Measurements from ENCODE around the gene SIMC1. TPM values are rescaled to one million over a fixed set of nuclear protein-coding genes. Genes with fewer than 3 reads are reported as not detected.
"Not testable (repeated sequence)": the region's sequence is repeated elsewhere in the genome, so short reads cannot be mapped to it uniquely, and the experiment has no call there.

Gene SIMC1
- total and polyA plus RNA-seq, 2 donors (not counting 1 experiment from before 2014, with no cell fraction given) = 4.6 to 7.9 TPM

- not testable (repeated sequence) for H3K9ac ChIP-seq (ENCODE audit: insufficient read depth, low read length); H3K79me2 ChIP-seq (ENCODE audit: control insufficient read depth, insufficient read depth, low read length); H3K4me3 ChIP-seq (replicated peaks in 1 of 4; ENCODE audit: control extremely low read depth in 1 of 4, insufficient read depth in 1 of 4, low read depth in 3 of 4, low read length in 4 of 4); H3K36me3 ChIP-seq (ENCODE audit: control insufficient read depth, insufficient read depth, low read length); H3K27me3 ChIP-seq (ENCODE audit: control insufficient read depth, insufficient read depth, low read length); H4K20me1 ChIP-seq (ENCODE audit: control insufficient read depth, extremely low read depth, insufficient read depth, low read length); H2AFZ ChIP-seq (ENCODE audit: low read length); H3K27ac ChIP-seq (ENCODE audit: insufficient read depth, low read length); DNase-seq (ENCODE audit: low read depth in 2 of 2); H3K9me3 ChIP-seq (ENCODE audit: control insufficient read depth, insufficient read depth, low read depth, low read length); H3K4me2 ChIP-seq (ENCODE audit: extremely low read depth, insufficient read depth, low read length); H3K4me1 ChIP-seq (ENCODE audit: control insufficient read depth, extremely low read depth, insufficient read depth, low read length)
Observed at GRCh38 chr5:176250691-176251090, 12.5 kb downstream of the SIMC1 start.

- H2AFZ ChIP-seq (ENCODE audit: low read length); H3K27ac ChIP-seq (ENCODE audit: insufficient read depth, low read length); H3K36me3 ChIP-seq (ENCODE audit: control insufficient read depth, insufficient read depth, low read length); H3K9ac ChIP-seq (ENCODE audit: insufficient read depth, low read length); H3K79me2 ChIP-seq (ENCODE audit: control insufficient read depth, insufficient read depth, low read length); DNase-seq (ENCODE audit: low read depth in 2 of 2); H3K4me1 ChIP-seq (ENCODE audit: control insufficient read depth, extremely low read depth, insufficient read depth, low read length); H3K9me3 ChIP-seq (ENCODE audit: control insufficient read depth, insufficient read depth, low read depth, low read length); H4K20me1 ChIP-seq (ENCODE audit: control insufficient read depth, extremely low read depth, insufficient read depth, low read length); H3K4me2 ChIP-seq (ENCODE audit: extremely low read depth, insufficient read depth, low read length); H3K27me3 ChIP-seq (ENCODE audit: control insufficient read depth, insufficient read depth, low read length); H3K4me3 ChIP-seq (replicated peaks in 1 of 4; ENCODE audit: control extremely low read depth in 1 of 4, insufficient read depth in 1 of 4, low read depth in 3 of 4, low read length in 4 of 4): not testable (repeated sequence)
Observed at GRCh38 chr5:176252171-176252570, 13.9 kb downstream of the SIMC1 start.

GRCh38 chr5:176253370-176254065 is 15.3 kb downstream of the SIMC1 start:
- H3K79me2 ChIP-seq (ENCODE audit: control insufficient read depth, insufficient read depth, low read length); H3K27me3 ChIP-seq (ENCODE audit: control insufficient read depth, insufficient read depth, low read length): not testable (repeated sequence)

GRCh38 chr5:176254066-176254393 is 15.8 kb downstream of the SIMC1 start:
- H3K79me2 ChIP-seq (ENCODE audit: control insufficient read depth, insufficient read depth, low read length); H2AFZ ChIP-seq (ENCODE audit: low read length); H3K9ac ChIP-seq (ENCODE audit: insufficient read depth, low read length); H3K9me3 ChIP-seq (ENCODE audit: control insufficient read depth, insufficient read depth, low read depth, low read length); H3K36me3 ChIP-seq (ENCODE audit: control insufficient read depth, insufficient read depth, low read length); H3K4me1 ChIP-seq (ENCODE audit: control insufficient read depth, extremely low read depth, insufficient read depth, low read length); H3K27ac ChIP-seq (ENCODE audit: insufficient read depth, low read length); H3K27me3 ChIP-seq (ENCODE audit: control insufficient read depth, insufficient read depth, low read length); H3K4me3 ChIP-seq (replicated peaks in 1 of 4; ENCODE audit: control extremely low read depth in 1 of 4, insufficient read depth in 1 of 4, low read depth in 3 of 4, low read length in 4 of 4); H4K20me1 ChIP-seq (ENCODE audit: control insufficient read depth, extremely low read depth, insufficient read depth, low read length); H3K4me2 ChIP-seq (ENCODE audit: extremely low read depth, insufficient read depth, low read length): not testable (repeated sequence)
- peak in 1 of 2 donors; percentile 4 for DNase-seq (ENCODE audit: low read depth in 2 of 2)

More at GRCh38 chr5:176253370-176254065, 15.3 kb downstream of the SIMC1 start:
- not testable (repeated sequence) for H3K4me3 ChIP-seq (replicated peaks in 1 of 4; ENCODE audit: control extremely low read depth in 1 of 4, insufficient read depth in 1 of 4, low read depth in 3 of 4, low read length in 4 of 4); DNase-seq (ENCODE audit: low read depth in 2 of 2); H3K9me3 ChIP-seq (ENCODE audit: control insufficient read depth, insufficient read depth, low read depth, low read length); H2AFZ ChIP-seq (ENCODE audit: low read length); H3K4me1 ChIP-seq (ENCODE audit: control insufficient read depth, extremely low read depth, insufficient read depth, low read length); H3K27ac ChIP-seq (ENCODE audit: insufficient read depth, low read length); H4K20me1 ChIP-seq (ENCODE audit: control insufficient read depth, extremely low read depth, insufficient read depth, low read length); H3K36me3 ChIP-seq (ENCODE audit: control insufficient read depth, insufficient read depth, low read length); H3K4me2 ChIP-seq (ENCODE audit: extremely low read depth, insufficient read depth, low read length); H3K9ac ChIP-seq (ENCODE audit: insufficient read depth, low read length)

GRCh38 chr5:176257871-176258505 is 19.8 kb downstream of the SIMC1 start:
- not testable (repeated sequence) for H3K27me3 ChIP-seq (ENCODE audit: control insufficient read depth, insufficient read depth, low read length); H3K9me3 ChIP-seq (ENCODE audit: control insufficient read depth, insufficient read depth, low read depth, low read length); DNase-seq (ENCODE audit: low read depth in 2 of 2); H3K4me3 ChIP-seq (replicated peaks in 1 of 4; ENCODE audit: control extremely low read depth in 1 of 4, insufficient read depth in 1 of 4, low read depth in 3 of 4, low read length in 4 of 4); H3K27ac ChIP-seq (ENCODE audit: insufficient read depth, low read length); H3K4me2 ChIP-seq (ENCODE audit: extremely low read depth, insufficient read depth, low read length); H3K36me3 ChIP-seq (ENCODE audit: control insufficient read depth, insufficient read depth, low read length); H3K79me2 ChIP-seq (ENCODE audit: control insufficient read depth, insufficient read depth, low read length); H3K9ac ChIP-seq (ENCODE audit: insufficient read depth, low read length); H2AFZ ChIP-seq (ENCODE audit: low read length); H3K4me1 ChIP-seq (ENCODE audit: control insufficient read depth, extremely low read depth, insufficient read depth, low read length); H4K20me1 ChIP-seq (ENCODE audit: control insufficient read depth, extremely low read depth, insufficient read depth, low read length)

- not testable (repeated sequence) for H3K36me3 ChIP-seq (ENCODE audit: control insufficient read depth, insufficient read depth, low read length); H3K27ac ChIP-seq (ENCODE audit: insufficient read depth, low read length); H3K9ac ChIP-seq (ENCODE audit: insufficient read depth, low read length); DNase-seq (ENCODE audit: low read depth in 2 of 2); H3K79me2 ChIP-seq (ENCODE audit: control insufficient read depth, insufficient read depth, low read length); H3K4me1 ChIP-seq (ENCODE audit: control insufficient read depth, extremely low read depth, insufficient read depth, low read length); H4K20me1 ChIP-seq (ENCODE audit: control insufficient read depth, extremely low read depth, insufficient read depth, low read length); H2AFZ ChIP-seq (ENCODE audit: low read length); H3K4me3 ChIP-seq (replicated peaks in 1 of 4; ENCODE audit: control extremely low read depth in 1 of 4, insufficient read depth in 1 of 4, low read depth in 3 of 4, low read length in 4 of 4); H3K4me2 ChIP-seq (ENCODE audit: extremely low read depth, insufficient read depth, low read length); H3K9me3 ChIP-seq (ENCODE audit: control insufficient read depth, insufficient read depth, low read depth, low read length); H3K27me3 ChIP-seq (ENCODE audit: control insufficient read depth, insufficient read depth, low read length)
Observed at GRCh38 chr5:176260682-176261081, 22.5 kb downstream of the SIMC1 start.

- DNase-seq (ENCODE audit: low read depth in 2 of 2); H3K27me3 ChIP-seq (ENCODE audit: control insufficient read depth, insufficient read depth, low read length); H4K20me1 ChIP-seq (ENCODE audit: control insufficient read depth, extremely low read depth, insufficient read depth, low read length); H3K4me1 ChIP-seq (ENCODE audit: control insufficient read depth, extremely low read depth, insufficient read depth, low read length); H3K9ac ChIP-seq (ENCODE audit: insufficient read depth, low read length); H3K4me2 ChIP-seq (ENCODE audit: extremely low read depth, insufficient read depth, low read length); H3K36me3 ChIP-seq (ENCODE audit: control insufficient read depth, insufficient read depth, low read length); H3K79me2 ChIP-seq (ENCODE audit: control insufficient read depth, insufficient read depth, low read length); H3K27ac ChIP-seq (ENCODE audit: insufficient read depth, low read length); H2AFZ ChIP-seq (ENCODE audit: low read length); H3K4me3 ChIP-seq (replicated peaks in 1 of 4; ENCODE audit: control extremely low read depth in 1 of 4, insufficient read depth in 1 of 4, low read depth in 3 of 4, low read length in 4 of 4); H3K9me3 ChIP-seq (ENCODE audit: control insufficient read depth, insufficient read depth, low read depth, low read length): not testable (repeated sequence)
Observed at GRCh38 chr5:176266448-176266847, 28.2 kb downstream of the SIMC1 start.

Data from fibroblast of lung (primary cell).